Stimulated activated CD4-positive, alpha-beta T cell treated with anti-CD3 and anti-CD28 coated beads, Interleukin-1b, Interleukin-23, amount 100 ng/mL, for 48 hours (primary cell): ENCODE results near the gene FZR1.
"Not testable (repeated sequence)": the region's sequence is repeated elsewhere in the genome, so short reads cannot be mapped to it uniquely, and the experiment has no call there.

Experiments
- DNase-seq: peaks from one replicate; pipeline ENCODE4 v3.0.0-alpha.2; 2020

The FZR1 gene

GRCh38 chr19:3550947-3551791 is 45.1 kb downstream of the FZR1 start:
- DNase-seq, result no peak

DNA sequence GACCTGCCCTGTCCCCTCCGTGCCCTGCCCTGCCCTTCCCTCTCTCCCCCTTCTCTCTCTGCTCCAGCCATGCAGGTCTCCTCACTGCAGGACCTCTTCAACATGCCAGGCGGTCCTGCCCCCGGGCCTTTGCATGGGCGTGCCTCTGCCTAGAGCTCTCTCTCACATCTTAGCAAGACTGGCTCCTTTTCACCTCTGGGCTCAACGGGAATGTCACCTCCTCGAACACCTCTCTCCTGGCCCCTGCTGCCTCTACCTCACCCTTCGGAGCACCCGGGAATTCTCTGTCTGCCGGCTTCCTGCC is 45.6 kb downstream of the FZR1 start:
- no peak for DNase-seq

DNA sequence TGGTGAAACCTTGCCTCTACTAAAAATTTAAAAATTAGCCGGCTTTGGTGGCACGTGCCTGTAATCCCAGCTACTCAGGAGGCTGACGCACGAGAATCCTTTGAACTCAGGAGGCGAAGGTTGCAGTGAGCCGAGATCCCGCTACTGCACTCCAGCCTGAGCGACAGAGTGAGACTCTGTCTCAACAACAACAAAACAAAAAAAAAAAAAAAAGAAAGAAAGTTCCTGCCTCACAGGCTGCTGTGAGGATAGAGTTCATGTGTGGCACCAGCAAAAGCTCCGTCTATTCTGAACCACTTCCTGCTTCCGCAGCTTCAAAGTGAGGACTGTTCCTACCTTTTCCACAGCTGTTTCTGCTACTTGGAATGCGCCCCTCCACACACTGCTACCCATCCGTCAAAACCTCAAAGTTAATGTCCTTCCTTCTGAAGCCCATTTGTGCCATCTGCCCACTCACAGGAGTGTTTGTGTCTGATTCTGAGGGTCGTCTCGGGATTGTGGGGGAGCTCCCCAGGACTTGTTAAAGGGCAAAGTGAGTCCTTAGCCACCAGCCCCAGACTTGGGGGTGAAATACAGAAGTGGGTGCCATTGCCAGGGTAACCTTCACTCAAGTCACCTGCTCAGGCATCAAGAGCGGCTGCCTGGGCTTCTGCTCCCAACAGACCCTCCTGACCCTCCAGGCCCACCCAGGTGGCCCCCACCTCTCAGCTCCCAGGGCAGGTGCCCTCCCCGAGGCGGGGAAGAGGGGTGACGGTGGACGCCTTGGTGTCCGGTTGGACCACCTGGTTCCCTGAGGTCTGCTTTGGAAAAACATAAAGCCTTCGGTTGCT is 48.4 kb downstream of the FZR1 start:
- no peak for DNase-seq

GRCh38 chr19:3555653-3556422 is 49.7 kb downstream of the FZR1 start:
- DNase-seq, result no peak

DNA sequence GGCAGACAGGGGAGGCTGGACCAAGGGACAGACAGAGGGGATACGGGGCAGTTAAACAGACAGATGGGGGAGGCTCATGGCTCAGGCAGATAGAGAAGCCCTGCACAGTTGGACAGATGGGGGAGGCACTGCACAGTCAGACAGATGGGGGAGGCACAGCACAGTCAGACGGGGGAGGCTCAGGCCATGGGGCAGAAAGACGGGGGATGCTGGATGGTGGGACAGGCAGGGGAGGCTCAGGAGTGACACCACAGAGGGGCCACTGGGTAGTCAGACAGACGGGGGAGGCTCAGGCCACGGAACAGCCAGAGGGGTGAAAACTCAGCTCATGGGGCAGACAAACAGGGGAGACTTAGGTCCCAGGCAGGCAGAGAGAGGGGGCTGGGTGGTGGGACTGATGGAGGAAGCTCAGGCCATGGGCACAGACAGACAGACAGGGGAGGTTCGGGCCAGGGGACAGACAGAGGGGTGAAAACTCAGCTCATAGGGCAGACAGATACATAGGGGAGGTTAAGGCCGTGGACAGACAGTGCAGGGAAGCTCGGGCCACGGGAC is 50.4 kb downstream of the FZR1 start:
- DNase-seq, result no peak

DNA sequence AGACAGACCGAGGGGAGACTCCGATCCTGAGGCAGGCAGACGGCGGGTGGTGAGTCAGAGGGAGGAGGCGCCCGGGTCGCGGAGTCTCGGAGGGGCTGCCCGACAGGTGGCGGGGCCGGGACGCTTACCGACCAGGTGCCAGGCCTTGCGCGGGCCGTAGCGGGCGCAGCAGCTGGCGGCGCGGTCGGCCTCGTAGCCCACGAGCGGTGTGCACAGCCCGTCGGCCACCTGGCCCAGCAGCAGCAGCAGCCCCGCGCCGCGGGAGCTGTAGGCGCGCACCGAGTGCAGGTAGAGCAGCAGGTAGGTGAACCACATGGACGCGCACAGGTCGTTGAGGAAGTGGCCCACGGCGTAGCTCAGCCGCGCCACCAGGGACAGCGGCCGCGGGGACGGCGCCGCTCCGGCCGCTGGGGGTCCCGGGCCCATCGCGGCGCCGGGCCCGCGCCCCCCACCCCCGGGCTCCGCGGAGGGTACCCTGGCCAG is 50.9 kb downstream of the FZR1 start:
- peak; percentile 65 for DNase-seq

DNA sequence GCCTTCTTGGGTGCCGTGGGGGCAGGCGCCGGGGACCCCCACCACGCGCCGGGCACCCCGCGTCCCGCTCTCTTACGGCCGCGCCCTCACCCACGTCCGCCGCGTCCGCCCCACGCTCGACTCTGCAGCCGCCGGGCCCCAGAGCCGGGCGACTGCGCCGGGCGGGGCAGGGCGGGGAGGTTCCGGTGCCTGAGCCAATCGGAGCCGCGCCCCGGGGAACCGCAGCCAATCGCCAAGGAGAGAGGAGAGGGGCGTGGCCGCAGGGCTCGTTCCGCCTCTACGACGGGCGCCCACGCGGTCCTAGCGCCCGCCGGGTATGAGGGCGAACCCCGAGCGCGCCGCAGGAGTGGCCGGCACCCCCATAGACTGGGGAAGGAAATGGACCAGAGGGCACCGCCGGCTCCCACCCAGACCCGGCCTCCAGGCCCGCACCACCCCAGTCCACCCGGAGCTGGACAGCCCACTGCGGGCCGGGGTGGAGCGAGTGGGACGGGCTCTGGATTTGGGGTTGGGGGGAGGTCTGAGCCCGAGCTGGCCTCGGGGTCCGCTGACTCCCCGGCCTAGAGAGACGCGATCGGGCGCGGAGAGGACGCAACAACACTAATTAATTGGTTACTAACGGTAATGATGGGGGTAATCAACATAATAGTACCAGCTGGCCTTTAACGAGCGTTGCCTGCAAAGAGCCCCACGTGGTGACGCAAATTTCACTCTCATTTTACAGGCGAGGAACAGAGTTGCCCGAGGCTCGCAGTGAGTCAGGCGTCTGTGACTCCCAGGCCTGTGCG is 51.5 kb downstream of the FZR1 start, which contains the start of gene MFSD12:
Gene MFSD12, minus strand, starts transcription at position 126 of the 788 bp plus-strand sequence. CDS start 183 bp downstream, outside the sequence.
- DNase-seq, result peak; percentile 96

DNA sequence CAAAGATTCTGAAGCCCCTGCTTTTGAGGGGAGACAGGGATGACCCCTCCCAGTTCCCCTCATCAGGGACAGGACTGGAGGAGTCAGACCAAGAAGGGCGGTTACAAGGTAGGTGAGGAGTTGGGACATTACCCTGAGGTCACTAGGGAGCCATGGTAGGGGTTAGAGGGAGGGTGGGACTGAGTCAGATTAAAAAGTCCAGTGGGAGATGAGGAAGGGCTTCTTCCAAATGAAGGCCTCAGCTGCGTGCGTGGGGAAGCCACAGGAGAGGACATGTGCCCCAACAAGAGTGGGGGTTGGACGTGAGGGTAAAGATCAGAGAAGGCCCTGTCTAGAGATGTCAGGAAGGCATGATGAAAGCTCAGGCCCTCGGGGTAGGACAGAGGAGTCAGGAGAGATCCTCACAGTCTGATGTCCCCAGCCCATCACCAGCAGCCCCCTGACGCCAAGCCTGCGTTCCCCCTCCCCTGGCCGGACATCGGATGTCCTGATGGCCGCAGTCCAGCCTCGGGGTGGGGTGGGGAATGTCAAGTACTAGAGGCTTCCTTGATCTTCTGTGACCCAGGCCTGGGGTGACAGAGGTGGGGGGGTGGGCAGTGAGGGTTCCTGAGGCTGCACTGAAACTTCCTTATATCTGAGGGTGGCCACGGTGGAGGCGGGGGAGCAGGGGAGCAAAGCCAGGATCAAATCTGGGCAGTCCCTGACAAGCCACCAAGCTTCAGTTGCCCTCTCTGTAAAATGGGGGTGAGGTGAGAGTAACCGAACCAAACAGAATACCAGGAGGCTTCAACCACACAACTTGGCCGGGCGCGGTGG is 57.8 kb downstream of the FZR1 start:
- DNase-seq, result no peak

DNA sequence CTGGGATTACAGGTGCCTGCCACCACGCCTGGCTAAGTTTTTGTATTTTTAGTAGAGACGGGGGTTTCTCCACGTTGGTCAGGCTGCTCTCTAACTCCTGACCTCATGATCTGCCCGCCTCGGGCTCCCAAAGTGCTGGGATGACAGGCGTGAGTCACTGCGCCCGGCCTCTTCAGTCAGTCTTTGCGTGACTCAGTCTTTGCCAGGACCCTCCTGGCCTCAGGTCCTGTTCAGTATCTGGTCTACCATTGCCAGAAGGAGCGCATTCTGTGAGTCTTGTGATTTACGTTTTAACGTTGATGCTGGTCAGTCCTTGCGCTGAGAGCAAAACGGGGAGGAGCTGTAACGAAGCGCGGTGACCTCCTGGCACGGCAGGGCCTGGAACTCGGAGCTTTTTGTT is 59.0 kb downstream of the FZR1 start:
- DNase-seq, result no peak

DNA sequence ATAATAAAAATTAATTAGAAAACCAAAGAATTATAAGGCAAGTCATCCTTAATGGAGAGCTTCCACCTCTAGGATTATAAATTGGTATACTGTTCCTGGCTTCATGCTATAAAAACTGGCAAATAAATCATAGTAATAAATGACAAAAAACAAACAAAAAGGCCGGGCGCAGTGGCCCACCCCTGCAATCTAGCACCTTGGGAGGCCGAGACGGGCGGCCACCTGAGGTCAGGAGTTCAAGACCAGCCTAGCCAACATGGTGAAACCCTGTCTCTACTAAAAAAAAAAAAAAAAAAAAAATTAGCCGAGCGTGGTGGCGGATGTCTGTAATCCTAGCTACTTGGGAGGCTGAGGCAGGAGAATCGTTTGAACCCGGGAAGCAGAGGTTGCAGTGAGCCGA is 63.9 kb downstream of the FZR1 start:
- not testable (repeated sequence) for DNase-seq

DNA sequence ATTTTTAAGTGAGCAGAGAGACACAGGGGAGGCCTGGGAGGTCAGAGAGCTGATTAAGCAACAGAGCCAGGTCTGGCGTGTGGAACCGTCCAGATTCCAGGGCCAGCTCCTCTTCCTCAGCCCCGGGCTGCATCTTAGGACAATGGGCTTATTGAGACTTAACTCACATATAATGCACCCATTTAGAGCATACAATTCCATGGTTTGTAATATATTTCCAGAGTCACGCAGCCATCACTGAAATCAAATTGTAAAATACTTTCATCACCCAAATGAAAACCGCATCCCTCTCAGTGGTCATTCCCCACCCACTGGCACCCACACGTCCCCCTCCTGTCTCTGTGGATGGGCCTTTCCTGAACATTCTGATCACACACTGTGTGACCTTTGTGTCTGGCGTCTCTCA is 64.5 kb downstream of the FZR1 start:
- no peak for DNase-seq

DNA sequence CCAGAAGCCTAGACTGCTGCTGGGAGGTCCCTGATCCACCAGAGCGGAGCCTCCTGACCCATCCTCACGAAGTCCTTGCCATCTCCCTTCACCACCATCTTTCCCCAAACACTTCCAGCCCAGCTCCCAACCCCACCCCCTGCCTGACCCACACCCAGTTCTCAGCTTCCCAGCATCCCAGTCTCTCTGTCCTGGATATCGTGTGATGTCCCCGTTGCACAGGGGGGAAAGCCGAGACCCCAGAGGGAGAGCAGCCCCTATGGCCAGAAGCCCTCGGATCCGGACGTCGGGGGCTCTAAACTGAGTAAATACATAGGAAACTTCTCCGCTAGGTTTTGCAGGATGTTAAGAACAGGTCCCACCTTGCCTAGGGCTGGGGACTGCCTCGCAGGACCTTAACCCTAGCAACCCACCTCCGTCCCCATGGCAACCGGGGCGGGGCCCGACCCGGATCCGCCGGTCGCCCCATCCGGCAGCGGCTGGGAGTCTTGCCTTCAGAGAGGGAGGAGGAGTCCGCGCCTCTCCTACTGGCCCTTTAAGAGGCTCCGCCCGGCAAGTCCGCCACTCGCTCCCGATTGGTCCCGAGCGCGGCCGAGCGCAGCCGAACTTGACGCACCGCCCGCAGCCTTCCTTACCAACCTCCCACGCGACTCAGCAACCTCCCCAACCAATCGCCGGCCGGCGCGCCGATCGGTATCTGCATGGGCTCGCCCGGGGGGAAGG is 66.2 kb downstream of the FZR1 start:
- peak; percentile 100 for DNase-seq

GRCh38 chr19:3572855-3573161 is 66.7 kb downstream of the FZR1 start, which contains the start of gene HMG20B:
Gene HMG20B (plus strand): TSS chr19:3572944. CDS start chr19:3573310, 366 bp downstream.
- DNase-seq, result no peak

- no peak for DNase-seq
Measured at GRCh38 chr19:3573162-3573857, 67.2 kb downstream of the FZR1 start.

DNA sequence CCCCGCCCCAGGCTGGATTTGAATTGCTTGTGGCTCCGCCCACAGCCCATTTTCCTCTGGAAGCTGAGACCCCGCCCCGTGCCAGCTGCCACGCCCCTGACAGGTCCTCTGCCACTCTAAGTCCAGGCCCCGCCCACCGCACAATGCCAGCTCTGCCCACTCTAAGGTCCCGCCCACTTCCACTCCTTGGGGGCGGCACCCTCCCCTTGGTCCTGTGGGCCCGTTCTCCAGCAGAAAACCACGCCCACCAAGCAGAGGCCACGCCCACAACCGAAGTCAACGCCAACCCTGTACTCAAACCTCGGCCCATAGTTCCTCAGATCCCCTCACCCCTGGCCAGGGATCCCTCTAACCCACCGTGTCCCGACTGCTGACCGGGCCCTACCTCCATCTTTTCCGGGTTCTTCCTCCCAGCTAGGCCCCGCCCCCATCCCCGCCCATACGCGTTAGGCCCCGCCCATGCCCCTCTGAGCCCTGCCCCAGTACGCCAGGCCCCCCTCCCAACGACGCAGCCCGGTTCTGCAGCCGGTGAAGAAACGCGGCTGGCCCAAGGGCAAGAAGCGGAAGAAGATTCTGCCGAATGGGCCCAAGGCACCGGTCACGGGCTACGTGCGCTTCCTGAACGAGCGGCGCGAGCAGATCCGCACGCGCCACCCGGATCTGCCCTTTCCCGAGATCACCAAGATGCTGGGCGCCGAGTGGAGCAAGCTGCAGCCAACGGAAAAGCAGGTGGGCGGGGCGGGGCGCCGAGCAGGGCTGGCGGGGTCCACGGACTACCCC is 67.9 kb downstream of the FZR1 start:
- DNase-seq, result peak; percentile 98

GRCh38 chr19:3575260-3575741 is 69.2 kb downstream of the FZR1 start:
- no peak for DNase-seq

GRCh38 chr19:3575949-3576673 is 70.0 kb downstream of the FZR1 start:
- no peak for DNase-seq
